ENCODE measurements around the gene SEPHS1. TPM values are rescaled to one million over a fixed set of nuclear protein-coding genes. Genes with fewer than 3 reads are reported as not detected.
A peak's percentile ranks its signal among the peaks of the same experiment; 100 is the strongest.

The SEPHS1 gene
- total and polyA plus RNA-seq, 2 donors (not counting 3 experiments of a cell fraction or from before 2014, with no cell fraction given) = 40.6 to 55.4 TPM

DNA sequence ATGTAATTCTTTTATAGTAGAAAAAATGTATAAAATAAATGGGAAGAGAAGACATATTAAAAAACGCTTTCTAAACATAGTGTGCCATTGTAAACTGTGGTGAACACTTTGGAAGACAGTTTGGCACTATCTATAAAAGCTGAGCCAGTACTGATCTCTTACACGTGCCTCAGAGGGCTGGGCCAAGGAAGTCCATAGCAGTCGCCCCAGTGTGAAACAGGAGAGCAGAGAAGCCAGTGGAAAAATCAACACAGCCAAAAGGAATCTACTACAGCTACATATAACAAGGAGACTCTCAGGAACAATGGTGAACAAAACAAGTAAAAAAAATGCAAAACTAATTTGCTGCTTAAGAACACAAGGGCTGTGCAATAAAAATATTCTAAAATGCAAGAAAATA is 20.6 kb downstream of the SEPHS1 start:
- dilution Hi-C loops (cut with MboI; ENCODE audit: extremely low pct_ligation_motif_present, low sequenced_read_pairs) = no loop called here
- Histone ChIP-seq H3K4me1 (ENCODE audit: control insufficient read depth, extremely low read depth, insufficient read depth, low read length) (no peaks in the 10 kb centered on the region), H3K4me3 (replicated peaks in 1 of 3; ENCODE audit: insufficient read depth in 1 of 3, low read depth in 1 of 3, low read length in 3 of 3) (no peak overlapping the region), H3K9me3 (replicated peaks; ENCODE audit: control insufficient read depth, insufficient read depth, low read length) (no peaks in the 10 kb centered on the region), H4K20me1 (replicated peaks; ENCODE audit: control insufficient read depth, extremely low read depth, insufficient read depth, low read length) (no peaks in the 10 kb centered on the region), H3K27ac (ENCODE audit: insufficient read depth, low read depth, low read length) (no peak overlapping the region), H3K79me2 (ENCODE audit: control insufficient read depth, insufficient read depth, low read length) (no peaks in the 10 kb centered on the region), H3K9ac (replicated peaks; ENCODE audit: extremely low read depth, insufficient read depth, low read length) (no peak overlapping the region), H3K27me3 (ENCODE audit: control insufficient read depth in 2 of 2, insufficient read depth in 2 of 2, low read length in 2 of 2) (no peaks in the 10 kb centered on the region), H3K36me3 (ENCODE audit: control insufficient read depth in 2 of 2, extremely low read depth in 1 of 2, insufficient read depth in 2 of 2, low read length in 2 of 2) (peaks cover 25 to 33% of the 10 kb centered on the region in 2 experiments), H2AFZ (ENCODE audit: low read depth, low read length) (no peak overlapping the region), H3K4me2 (ENCODE audit: insufficient read depth, low read length) (no peak overlapping the region), H3K9me1 (replicated peaks; ENCODE audit: control insufficient read depth, extremely low read depth, insufficient read depth, low read length) (no peaks in the 10 kb centered on the region)
- TF ChIP-seq EZH2 (IDR thresholded peaks at IDR 0.05; ENCODE audit: borderline replicate concordance, low read depth, low read length, severe bottlenecking) = no peak
- no peak for TF ChIP-seq POLR2A (IDR thresholded peaks at IDR 0.05; ENCODE audit: low read depth, low read length)
- no peak for TF ChIP-seq POLR2AphosphoS5 (IDR thresholded peaks at IDR 0.05; ENCODE audit: insufficient read depth, low read depth, low read length)
- TF ChIP-seq GATA2 (IDR thresholded peaks at IDR 0.05; ENCODE audit: insufficient read depth, insufficient read length, low read depth, low read length) = no peak
- TF ChIP-seq JUN (IDR thresholded peaks at IDR 0.05; ENCODE audit: borderline replicate concordance, insufficient read depth, insufficient read length, low read depth) = no peak
- no peak for TF ChIP-seq MYC (IDR thresholded peaks at IDR 0.05; ENCODE audit: low read depth, low read length)
- TF ChIP-seq, protein P1, sequence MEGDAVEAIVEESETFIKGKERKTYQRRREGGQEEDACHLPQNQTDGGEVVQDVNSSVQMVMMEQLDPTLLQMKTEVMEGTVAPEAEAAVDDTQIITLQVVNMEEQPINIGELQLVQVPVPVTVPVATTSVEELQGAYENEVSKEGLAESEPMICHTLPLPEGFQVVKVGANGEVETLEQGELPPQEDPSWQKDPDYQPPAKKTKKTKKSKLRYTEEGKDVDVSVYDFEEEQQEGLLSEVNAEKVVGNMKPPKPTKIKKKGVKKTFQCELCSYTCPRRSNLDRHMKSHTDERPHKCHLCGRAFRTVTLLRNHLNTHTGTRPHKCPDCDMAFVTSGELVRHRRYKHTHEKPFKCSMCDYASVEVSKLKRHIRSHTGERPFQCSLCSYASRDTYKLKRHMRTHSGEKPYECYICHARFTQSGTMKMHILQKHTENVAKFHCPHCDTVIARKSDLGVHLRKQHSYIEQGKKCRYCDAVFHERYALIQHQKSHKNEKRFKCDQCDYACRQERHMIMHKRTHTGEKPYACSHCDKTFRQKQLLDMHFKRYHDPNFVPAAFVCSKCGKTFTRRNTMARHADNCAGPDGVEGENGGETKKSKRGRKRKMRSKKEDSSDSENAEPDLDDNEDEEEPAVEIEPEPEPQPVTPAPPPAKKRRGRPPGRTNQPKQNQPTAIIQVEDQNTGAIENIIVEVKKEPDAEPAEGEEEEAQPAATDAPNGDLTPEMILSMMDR (IDR thresholded peaks at IDR 0.05; ENCODE audit: extremely low read depth in 1 of 2, insufficient read depth in 1 of 2, low read depth in 1 of 2, low read length in 2 of 2) = no peak
- DNase-seq (ENCODE audit: low read depth, low spot score) (peak; percentile 28), FAIRE-seq (no peak)
- no TSS peak for BruUV-seq (replicated peaks)
- ChIA-PET CTCF (no interaction called here), POLR2A (no interaction called here)
- intact Hi-C loops (cut with micrococcal nuclease) = no loop called here

Data from endothelial cell of umbilical vein (primary cell).